Left lung (tissue), 10 donors: ENCODE results near the gene SLC49A3. TPM values are rescaled to one million over a fixed set of nuclear protein-coding genes. Genes with fewer than 3 reads are reported as not detected.
A peak's percentile ranks its signal among the peaks of the same experiment; 100 is the strongest.
"Not testable (repeated sequence)": the region's sequence is repeated elsewhere in the genome, so short reads cannot be mapped to it uniquely, and the experiment has no call there.

Source experiments
- ATAC-seq: fragments of 200-7000 bp; cut with Tn5 transposase; one replicate; pipeline ENCODE4 v1.9.1; 2020; ENCODE audit warnings: moderate library complexity
- DNase-seq, 4 donors: peaks; one replicate each; pipeline ENCODE4 v3.0.0-alpha.2; 2013 to 2020
- H3K27ac ChIP-seq, 2 donors: fragments of 200-600 bp; sonication (generic) in 1 of 2; one replicate each; pipeline versions ENCODE4 v1.5.0 to v1.8.0; 2020 to 2021
- H3K27me3 ChIP-seq, 2 donors: fragments of 200-600 bp; sonication (generic) in 1 of 2; one replicate each; pipeline versions ENCODE4 v1.5.0 to v1.8.0; 2020 to 2021
- H3K36me3 ChIP-seq, 2 donors: fragments of 200-600 bp; sonication (generic) in 1 of 2; one replicate each; pipeline versions ENCODE4 v1.5.0 to v1.8.0; 2020 to 2021
- H3K4me1 ChIP-seq, 2 donors: fragments of 200-600 bp; one replicate each; pipeline ENCODE4 v1.8.0; 2021
- H3K4me3 ChIP-seq, 2 donors: fragments of 200-600 bp; sonication (generic) in 1 of 2; one replicate each; pipeline versions ENCODE4 v1.5.0 to v1.8.0; 2020 to 2021; ENCODE audit warnings: mild to moderate bottlenecking in 1 of 2
- H3K9me3 ChIP-seq, 2 donors: fragments of 200-600 bp; sonication (generic) in 1 of 2; one replicate each; pipeline versions ENCODE4 v1.5.0 to v1.8.0; 2020 to 2021
- CTCF ChIP-seq, 2 donors: fragments of 200-600 bp; sonication (generic) in 1 of 2; IDR thresholded peaks; one replicate each; pipeline versions ENCODE4 v1.5.0 to v1.8.0; 2021; ENCODE audit warnings: antibody characterized with exemption in 2 of 2
- intact Hi-C, 2 donors: fragments of 100-400 bp; cut with DNase I; formaldehyde crosslinking; loops; one replicate each; pipeline versions ENCODE4 v1.11.2 to v1.14.2; 2022
- polyA plus RNA-seq, 6 donors: library from polyadenylated mRNA; unstranded; fragments of 120-200 nt; gene quantifications; one replicate each; pipeline ENCODE4 v1.2.1, GENCODE V29; 2013; ENCODE audit not compliant: insufficient read length in 6 of 6
- total RNA-seq, 2 donors: library from RNA; stranded (reverse); fragmentation: NEBNext Ultra II Directional; extraction: Animal tissue kit (Norgen Biotek cat#: 25700); gene quantifications; one replicate each; pipeline ENCODE4 v1.2.1, GENCODE V29; 2021
- donor health status: DM: no; HTN: yes; CAD: no.
- donor health status: DM: no; HTN: no; CAD: no.

Gene SLC49A3
- total and polyA plus RNA-seq, 8 donors = 7.4 to 27.5 (median 8.8) TPM

DNA sequence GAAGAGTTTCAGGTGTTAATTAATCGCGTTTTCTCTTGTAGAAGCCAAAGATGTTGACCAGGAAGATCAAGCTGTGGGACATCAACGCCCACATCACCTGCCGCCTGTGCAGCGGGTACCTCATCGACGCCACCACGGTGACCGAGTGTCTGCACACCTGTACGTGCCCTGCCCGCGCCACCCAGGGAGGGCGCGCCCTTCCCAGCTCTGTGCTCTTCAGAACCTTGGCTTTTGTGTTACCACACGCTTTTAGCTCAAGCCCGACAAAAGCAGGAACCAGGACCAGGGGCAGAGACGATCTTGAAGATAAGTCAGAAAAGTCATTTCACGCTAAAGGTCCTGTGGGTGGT, 44.7 kb upstream of the SLC49A3 start:
- no peaks in the 10 kb centered on the region for H3K4me1 ChIP-seq
- intact Hi-C loops = no loop called here
- H3K4me3 ChIP-seq = no peak overlapping the region
- no peaks in the 10 kb centered on the region for H3K9me3 ChIP-seq
- no peak for TF ChIP-seq CTCF (IDR thresholded peaks at IDR 0.05)
- H3K27me3 ChIP-seq = no peaks in the 10 kb centered on the region
- peaks cover 0 to 76% of the 10 kb centered on the region in 2 donors for H3K36me3 ChIP-seq
- ATAC-seq = no peak
- peak in 1 of 4 donors; percentile 42 for DNase-seq
- H3K27ac ChIP-seq = no peak overlapping the region

DNA sequence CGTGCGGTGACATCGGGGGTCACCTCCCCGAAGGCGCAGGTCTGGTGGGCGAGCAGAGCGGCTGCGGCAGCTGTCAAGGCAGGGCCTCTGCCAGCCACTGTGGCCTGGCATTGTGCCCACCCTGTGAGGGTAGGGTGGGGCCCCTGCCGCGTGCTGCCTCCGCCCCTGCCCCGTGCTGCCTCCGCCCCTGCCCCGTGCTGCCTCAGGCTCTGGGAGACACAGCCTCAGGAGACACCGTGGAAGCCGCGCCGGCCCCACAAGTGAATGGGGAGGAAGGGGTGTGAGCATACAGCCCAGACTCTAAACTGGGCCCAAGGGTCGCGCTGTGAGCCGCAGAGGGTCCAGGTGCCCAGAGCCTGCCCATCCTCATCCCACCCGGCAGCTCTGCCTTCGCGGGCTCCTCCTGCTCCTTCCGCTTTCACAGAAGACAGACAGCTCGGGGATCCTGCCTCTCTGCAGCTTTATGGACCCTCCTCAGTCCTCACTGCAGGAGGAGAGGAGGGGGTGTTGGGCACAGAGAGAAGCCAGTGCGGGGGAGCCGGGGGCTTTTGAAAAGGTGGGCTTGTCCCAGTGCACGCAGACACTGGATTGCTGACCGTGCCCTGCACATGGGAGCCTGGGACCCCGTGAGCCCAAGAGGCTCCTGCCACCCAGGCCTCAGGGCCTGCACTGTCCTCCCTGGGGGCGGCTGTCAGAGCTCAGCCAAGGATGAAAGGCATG, 44.1 kb upstream of the SLC49A3 start:
- TF ChIP-seq CTCF (IDR thresholded peaks at IDR 0.05) = no peak
- no peaks in the 10 kb centered on the region for H3K27me3 ChIP-seq
- H3K36me3 ChIP-seq = peaks cover 0 to 70% of the 10 kb centered on the region in 2 donors
- intact Hi-C loops = no loop called here
- ATAC-seq = no peak
- H3K4me3 ChIP-seq = no peak overlapping the region
- no peaks in the 10 kb centered on the region for H3K4me1 ChIP-seq
- no peak overlapping the region for H3K27ac ChIP-seq
- no peaks in the 10 kb centered on the region for H3K9me3 ChIP-seq
- peak in 1 of 4 donors; percentile 81 for DNase-seq

DNA sequence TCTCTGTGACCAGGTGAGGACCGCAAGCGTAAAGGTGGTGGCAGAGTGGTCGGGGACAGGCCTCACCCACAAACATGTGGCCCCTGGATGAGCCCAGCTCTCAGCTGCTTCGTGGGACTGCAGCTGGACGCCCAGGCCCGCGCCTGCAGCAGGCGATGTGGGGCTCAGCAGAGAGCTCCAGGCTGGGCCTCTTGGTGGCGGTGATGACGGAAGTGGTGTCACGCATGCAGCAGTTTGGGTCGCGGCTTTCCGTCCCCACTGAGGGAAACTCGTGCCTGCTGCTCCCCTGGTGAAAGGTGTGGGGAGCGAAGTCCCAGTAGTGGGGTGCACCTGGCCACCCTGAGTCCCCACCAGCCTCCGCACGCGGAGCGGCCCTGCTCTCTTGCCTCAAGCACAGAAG, 43.5 kb upstream of the SLC49A3 start:
- TF ChIP-seq CTCF (IDR thresholded peaks at IDR 0.05) = no peak
- Histone ChIP-seq H3K4me3 (no peak overlapping the region), H3K36me3 (peaks cover 0 to 64% of the 10 kb centered on the region in 2 donors), H3K27ac (no peak overlapping the region), H3K4me1 (peaks cover 0 to 2% of the 10 kb centered on the region in 2 donors), H3K27me3 (no peaks in the 10 kb centered on the region), H3K9me3 (no peaks in the 10 kb centered on the region)
- DNase-seq (peak in 1 of 4 donors; percentile 69), ATAC-seq (no peak)
- intact Hi-C loops = no loop called here

DNA sequence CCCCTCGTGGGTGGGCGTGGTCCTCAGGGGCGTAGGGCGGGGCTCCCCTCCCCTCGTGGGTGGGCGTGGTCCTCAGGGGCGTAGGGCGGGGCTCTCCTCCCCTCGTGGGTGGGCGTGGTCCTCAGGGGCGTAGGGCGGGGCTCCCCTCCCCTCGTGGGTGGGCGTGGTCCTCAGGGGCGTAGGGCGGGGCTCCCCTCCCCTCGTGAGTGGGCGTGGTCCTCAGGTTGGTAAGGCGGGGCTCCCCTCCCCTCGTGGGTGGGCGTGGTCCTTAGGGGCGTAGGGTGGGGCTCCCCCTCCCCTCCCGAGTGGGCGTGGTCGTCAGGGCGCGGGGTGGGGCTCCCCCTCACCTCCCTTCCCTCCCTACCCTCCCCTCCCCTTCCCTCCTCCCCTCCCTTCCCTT, 43.0 kb upstream of the SLC49A3 start:
- peak in 1 of 4 donors; percentile 43 for DNase-seq
- ATAC-seq, H3K27me3 ChIP-seq, H3K27ac ChIP-seq, H3K9me3 ChIP-seq, H3K4me3 ChIP-seq, H3K4me1 ChIP-seq, intact Hi-C loops: not testable (repeated sequence)
- peaks cover 0 to 59% of the 10 kb centered on the region in 2 donors for H3K36me3 ChIP-seq

- H3K27me3 ChIP-seq, DNase-seq, H3K9me3 ChIP-seq, ATAC-seq, H3K4me3 ChIP-seq, H3K27ac ChIP-seq, intact Hi-C loops: not testable (repeated sequence)
- H3K36me3 ChIP-seq = peaks cover 0 to 55% of the 10 kb centered on the region in 2 donors
- H3K4me1 ChIP-seq = peaks cover 0 to 11% of the 10 kb centered on the region in 2 donors
Measured at GRCh38 chr4:730946-731904, 42.3 kb upstream of the SLC49A3 start.

DNA sequence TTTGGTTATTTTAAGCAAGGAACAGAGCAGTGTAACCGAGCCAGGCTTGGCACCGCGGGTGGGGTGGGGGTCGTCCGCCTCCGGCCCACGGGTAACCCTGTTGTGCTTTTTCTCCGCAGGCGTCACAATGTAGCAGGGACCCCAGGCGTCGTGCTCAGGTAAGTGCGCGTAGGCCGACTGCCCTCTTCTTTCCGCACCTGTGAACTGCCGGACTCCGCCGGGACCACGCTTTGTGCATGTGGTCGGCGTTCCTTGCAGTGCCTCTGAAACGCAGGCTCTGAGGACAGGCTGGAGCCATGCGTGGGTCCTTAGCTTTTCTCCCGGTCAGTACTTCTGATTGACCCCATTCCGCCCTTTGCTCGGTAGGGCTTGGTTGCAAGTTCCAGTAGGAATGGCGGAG, 41.6 kb upstream of the SLC49A3 start:
- H3K27ac ChIP-seq = no peak overlapping the region
- TF ChIP-seq CTCF (IDR thresholded peaks at IDR 0.05) = no peak
- H3K4me3 ChIP-seq = no peak overlapping the region
- no peak for ATAC-seq
- peaks cover 0 to 18% of the 10 kb centered on the region in 2 donors for H3K4me1 ChIP-seq
- H3K27me3 ChIP-seq = no peaks in the 10 kb centered on the region
- DNase-seq = peak in 1 of 4 donors; percentile 68
- H3K36me3 ChIP-seq = peaks cover 0 to 48% of the 10 kb centered on the region in 2 donors
- intact Hi-C loops = no loop called here
- no peaks in the 10 kb centered on the region for H3K9me3 ChIP-seq
